Stimulated activated CD4-positive, alpha-beta T cell treated with anti-CD3 and anti-CD28 coated beads, Interleukin-4, amount 100 ng/mL, for 24 hours (primary cell): Measurements from ENCODE around the gene C2orf81.
"Not testable (repeated sequence)": the region's sequence is repeated elsewhere in the genome, so short reads cannot be mapped to it uniquely, and the experiment has no call there.

Experiments
- DNase-seq: peaks from one replicate; pipeline ENCODE4 v3.0.0-alpha.2; 2020

C2orf81 gene

GRCh38 chr2:74423231-74424095 is 2.0 kb upstream of the C2orf81 start:
- DNase-seq: no peak

- DNase-seq: not testable (repeated sequence)
These were observed 846 bp downstream of the C2orf81 start for GRCh38 chr2:74420443-74421103.

GRCh38 chr2:74420006-74420405 is 1.4 kb downstream of the C2orf81 start:
- DNase-seq: no peak

- no peak for DNase-seq
These were observed 2.1 kb downstream of the C2orf81 start for GRCh38 chr2:74419345-74419744.

- no peak for DNase-seq
These were observed 3.1 kb downstream of the C2orf81 start for GRCh38 chr2:74418312-74418711.

- DNase-seq: no peak
These were observed 3.7 kb downstream of the C2orf81 start for GRCh38 chr2:74417763-74418162.

- no peak for DNase-seq
These were observed 4.2 kb downstream of the C2orf81 start for GRCh38 chr2:74417197-74417596.

- DNase-seq: no peak
These were observed 4.6 kb downstream of the C2orf81 start for GRCh38 chr2:74416778-74417177.

- no peak for DNase-seq
These were observed 5.5 kb downstream of the C2orf81 start for GRCh38 chr2:74415762-74416395.

GRCh38 chr2:74414881-74415761 is 6.3 kb downstream of the C2orf81 start:
- DNase-seq: peak; percentile 6

- no peak for DNase-seq
These were observed 7.0 kb downstream of the C2orf81 start for GRCh38 chr2:74414441-74414840.

GRCh38 chr2:74413001-74413698 is 8.3 kb downstream of the C2orf81 start:
- no peak for DNase-seq

GRCh38 chr2:74407682-74408081 is 13.7 kb downstream of the C2orf81 start:
- no peak for DNase-seq

GRCh38 chr2:74406035-74406434 is 15.4 kb downstream of the C2orf81 start:
- DNase-seq: no peak

GRCh38 chr2:74401891-74402290 is 19.5 kb downstream of the C2orf81 start:
- no peak for DNase-seq

- no peak for DNase-seq
These were observed 21.6 kb downstream of the C2orf81 start for GRCh38 chr2:74399785-74400184.

GRCh38 chr2:74396149-74396548 is 25.3 kb downstream of the C2orf81 start:
- no peak for DNase-seq

GRCh38 chr2:74393525-74393924 is 27.9 kb downstream of the C2orf81 start:
- DNase-seq: no peak

GRCh38 chr2:74392449-74392743 is 29.0 kb downstream of the C2orf81 start:
- no peak for DNase-seq

- peak; percentile 97 for DNase-seq
These were observed 29.6 kb downstream of the C2orf81 start for GRCh38 chr2:74391580-74392448.

GRCh38 chr2:74391209-74391579 is 30.2 kb downstream of the C2orf81 start:
- no peak for DNase-seq
